Vagina (tissue), 2 donors: ENCODE data around the gene MICAL3.
"Not testable (repeated sequence)": the region's sequence is repeated elsewhere in the genome, so short reads cannot be mapped to it uniquely, and the experiment has no call there.

Experiments
- POLR2AphosphoS5 ChIP-seq, 2 donors: sonication (generic); formaldehyde crosslinking; IDR thresholded peaks; one replicate each; pipeline ENCODE4 v1.9.0; 2017; ENCODE audit warnings: antibody characterized with exemption in 2 of 2, mild to moderate bottlenecking in 2 of 2, low read depth in 1 of 2; ENCODE audit not compliant: insufficient read depth in 1 of 2
- TF ChIP-seq, protein P1 (sequence below), 3 experiments: fragments of 450-650 bp in 2 of 3; fragments of 200-600 bp in 1 of 3; sonication (generic) in 1 of 3; IDR thresholded peaks; one replicate each; pipeline ENCODE4 v1.5.1; 2017 to 2019; ENCODE audit warnings: antibody characterized with exemption in 3 of 3, mild to moderate bottlenecking in 2 of 3, moderate library complexity in 2 of 3

DNA sequence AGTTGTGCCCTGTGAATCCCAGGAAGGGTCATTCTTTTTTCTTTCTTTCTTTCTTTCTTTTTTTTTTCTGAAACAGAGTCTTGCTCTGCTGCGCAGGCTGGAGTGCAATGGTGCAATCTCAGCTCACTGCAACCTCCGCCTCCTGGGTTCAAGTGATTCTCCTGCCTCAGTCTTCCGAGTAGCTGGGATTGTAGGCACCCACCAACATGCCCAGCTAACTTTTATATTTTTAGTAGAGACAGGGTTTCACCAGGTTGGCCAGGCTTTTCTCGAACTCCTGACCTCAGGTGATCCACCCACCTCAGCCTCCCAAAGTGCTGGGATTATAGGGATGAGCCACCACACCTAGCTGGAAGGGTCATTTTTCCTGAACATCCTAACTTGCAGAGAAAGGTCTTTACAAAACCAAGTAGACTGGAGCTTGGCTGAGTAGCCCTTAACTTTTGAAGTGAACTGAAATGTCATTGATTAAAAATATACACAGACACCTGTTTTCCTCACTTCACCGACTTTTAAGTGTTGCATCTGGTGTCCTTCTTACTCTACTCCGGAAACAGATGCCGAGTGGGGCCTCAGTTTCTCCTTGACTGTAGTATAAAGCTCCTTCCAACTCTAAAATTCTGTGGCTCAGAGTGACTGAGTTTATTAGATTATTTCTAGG lies 47.1 kb upstream of the MICAL3 start:
- TF ChIP-seq, protein P1, sequence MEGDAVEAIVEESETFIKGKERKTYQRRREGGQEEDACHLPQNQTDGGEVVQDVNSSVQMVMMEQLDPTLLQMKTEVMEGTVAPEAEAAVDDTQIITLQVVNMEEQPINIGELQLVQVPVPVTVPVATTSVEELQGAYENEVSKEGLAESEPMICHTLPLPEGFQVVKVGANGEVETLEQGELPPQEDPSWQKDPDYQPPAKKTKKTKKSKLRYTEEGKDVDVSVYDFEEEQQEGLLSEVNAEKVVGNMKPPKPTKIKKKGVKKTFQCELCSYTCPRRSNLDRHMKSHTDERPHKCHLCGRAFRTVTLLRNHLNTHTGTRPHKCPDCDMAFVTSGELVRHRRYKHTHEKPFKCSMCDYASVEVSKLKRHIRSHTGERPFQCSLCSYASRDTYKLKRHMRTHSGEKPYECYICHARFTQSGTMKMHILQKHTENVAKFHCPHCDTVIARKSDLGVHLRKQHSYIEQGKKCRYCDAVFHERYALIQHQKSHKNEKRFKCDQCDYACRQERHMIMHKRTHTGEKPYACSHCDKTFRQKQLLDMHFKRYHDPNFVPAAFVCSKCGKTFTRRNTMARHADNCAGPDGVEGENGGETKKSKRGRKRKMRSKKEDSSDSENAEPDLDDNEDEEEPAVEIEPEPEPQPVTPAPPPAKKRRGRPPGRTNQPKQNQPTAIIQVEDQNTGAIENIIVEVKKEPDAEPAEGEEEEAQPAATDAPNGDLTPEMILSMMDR (IDR thresholded peaks at IDR 0.05), result not testable (repeated sequence)
- not testable (repeated sequence) for TF ChIP-seq POLR2AphosphoS5 (IDR thresholded peaks at IDR 0.05; ENCODE audit: insufficient read depth in 1 of 2, low read depth in 1 of 2)
